Natural killer cell (primary cell): Measurements from ENCODE around the gene KRTAP2-1. TPM values are rescaled to one million over a fixed set of nuclear protein-coding genes. Genes with fewer than 3 reads are reported as not detected.
"Not testable (repeated sequence)": the region's sequence is repeated elsewhere in the genome, so short reads cannot be mapped to it uniquely, and the experiment has no call there.

Experiments
- ATAC-seq, 3 donors: fragments of 150-1000 bp in 2 of 3; fragments of 200-7000 bp in 1 of 3; cut with Tn5 transposase; 1 replicate in 1 of 3; 2 replicates in 2 of 3; pipeline ENCODE4 v1.10.0; 2021; ENCODE audit warnings: mild to moderate bottlenecking in 2 of 3, moderate library complexity in 2 of 3
- DNase-seq, 2 donors: peaks; one replicate each; pipeline versions ENCODE4 v3.0.0 to v3.0.0-alpha.2; 2013 to 2021; ENCODE audit warnings: mixed read lengths in 1 of 2
- H3K27ac ChIP-seq: one replicate; pipeline ENCODE4 v1.5.1; 2013; ENCODE audit warnings: mild to moderate bottlenecking, low read length
- H3K27me3 ChIP-seq: one replicate; pipeline ENCODE4 v1.6.1; 2013; ENCODE audit warnings: low read length; ENCODE audit not compliant: control insufficient read depth, insufficient read depth
- H3K36me3 ChIP-seq: one replicate; pipeline ENCODE4 v1.6.1; 2013; ENCODE audit warnings: low read length; ENCODE audit not compliant: control insufficient read depth, insufficient read depth
- H3K4me1 ChIP-seq: one replicate; pipeline ENCODE4 v1.6.1; 2013; ENCODE audit warnings: low read length; ENCODE audit not compliant: control insufficient read depth, insufficient read depth
- H3K4me3 ChIP-seq: one replicate; pipeline ENCODE4 v1.5.1; 2013; ENCODE audit warnings: low read length
- H3K9me3 ChIP-seq: one replicate; pipeline ENCODE4 v1.6.1; 2013; ENCODE audit warnings: low read length; ENCODE audit not compliant: control insufficient read depth, insufficient read depth
- H3K27ac Mint-ChIP-seq, 2 donors: one replicate each; pipeline ENCODE4 v1.8.0; 2022; ENCODE audit warnings: mild to moderate bottlenecking in 2 of 2, mixed read lengths in 2 of 2, moderate library complexity in 1 of 2
- H3K27me3 Mint-ChIP-seq, 2 donors: one replicate each; pipeline ENCODE4 v1.8.0; 2022; ENCODE audit warnings: low read depth in 2 of 2, mixed read lengths in 2 of 2
- H3K36me3 Mint-ChIP-seq: one replicate; pipeline ENCODE4 v1.8.0; 2022; ENCODE audit warnings: mixed read lengths
- H3K4me1 Mint-ChIP-seq, 2 donors: one replicate each; pipeline ENCODE4 v1.8.0; 2022; ENCODE audit warnings: mixed read lengths in 2 of 2
- H3K4me3 Mint-ChIP-seq: one replicate; pipeline ENCODE4 v1.8.0; 2022; ENCODE audit warnings: mild to moderate bottlenecking, moderate library complexity, mixed read lengths
- H3K9me3 Mint-ChIP-seq, 2 donors: one replicate each; pipeline ENCODE4 v1.8.0; 2022; ENCODE audit warnings: mixed read lengths in 2 of 2
- CTCF ChIP-seq: fragments of 200-600 bp; IDR thresholded peaks from one replicate; pipeline ENCODE4 v1.8.0; 2022; ENCODE audit warnings: antibody characterized with exemption
- WGBS: methylation state at CpG from one replicate; pipeline ENCODE4 v1.1.7; 2013; ENCODE audit warnings: missing lambda C conversion rate; ENCODE audit not compliant: insufficient coverage; 5-methylcytosine and 5-hydroxymethylcytosine counted together
- intact Hi-C: fragments of 100-400 bp; cut with micrococcal nuclease; formaldehyde crosslinking; loops from one replicate; pipeline ENCODE4 v1.14.2; 2022
- total RNA-seq, 4 donors: library from RNA; stranded (reverse); fragments of 120-200 nt in 1 of 4; gene quantifications; one replicate each; pipeline versions ENCODE4 v1.2.3 to v1.2.4, GENCODE V29; 2013 to 2022

The KRTAP2-1 gene
- total RNA-seq, 3 donors from 2014 or later (not counting 1 experiment from before 2014, with no cell fraction given): not detected

- H3K4me3 ChIP-seq: no peak overlapping the region
- H3K27me3 Mint-ChIP-seq: peaks cover 19 to 34% of the 10 kb centered on the region in 2 donors
- no peak overlapping the region for H3K27ac Mint-ChIP-seq
Observed at GRCh38 chr17:41042953-41043352, 4.2 kb downstream of the KRTAP2-1 start.

GRCh38 chr17:41040783-41041571 lies 6.1 kb downstream of the KRTAP2-1 start, which contains the start of gene KRTAP1-1:
KRTAP1-1 (minus strand) TSS chr17:41041450; CDS start chr17:41041397, 53 bp downstream.
- H3K27ac Mint-ChIP-seq, DNase-seq, H3K4me3 ChIP-seq, H3K27ac ChIP-seq, H3K4me1 Mint-ChIP-seq, ATAC-seq, H3K9me3 ChIP-seq, H3K27me3 ChIP-seq, H3K36me3 ChIP-seq, H3K4me1 ChIP-seq, H3K4me3 Mint-ChIP-seq, H3K9me3 Mint-ChIP-seq, H3K36me3 Mint-ChIP-seq, intact Hi-C loops: not testable (repeated sequence)
- peaks cover 11 to 34% of the 10 kb centered on the region in 2 donors for H3K27me3 Mint-ChIP-seq
- WGBS: 82% methylated on average over 14 of the region's 14 CpGs

More at GRCh38 chr17:41042953-41043352, 4.2 kb downstream of the KRTAP2-1 start:
- ATAC-seq: no peak
- no peak for DNase-seq
- Histone ChIP-seq H3K36me3 (no peaks in the 10 kb centered on the region), H3K9me3 (no peaks in the 10 kb centered on the region), H3K4me1 (no peaks in the 10 kb centered on the region), H3K27me3 (peaks cover 4% of the 10 kb centered on the region), H3K27ac (no peak overlapping the region)
- TF ChIP-seq CTCF: no peak
- Mint-ChIP-seq H3K4me3 (no peak overlapping the region), H3K36me3 (no peaks in the 10 kb centered on the region), H3K4me1 (no peaks in the 10 kb centered on the region), H3K9me3 (no peaks in the 10 kb centered on the region)
- WGBS: no CpG with 5 or more reads among the region's 1 CpG
- intact Hi-C loops: no loop called here

- H3K4me3 Mint-ChIP-seq: no peak overlapping the region
- peaks cover 8% of the 10 kb centered on the region for H3K27me3 ChIP-seq
- H3K9me3 ChIP-seq: no peaks in the 10 kb centered on the region
- ATAC-seq (no peak), DNase-seq (no peak)
- 88% methylated on average over 2 of the region's 2 CpGs for WGBS
- H3K27ac ChIP-seq: no peak overlapping the region
- H3K9me3 Mint-ChIP-seq: no peaks in the 10 kb centered on the region
- H3K27ac Mint-ChIP-seq: no peak overlapping the region
- H3K36me3 ChIP-seq: no peaks in the 10 kb centered on the region
- no peaks in the 10 kb centered on the region for H3K4me1 ChIP-seq
- no peak overlapping the region for H3K4me3 ChIP-seq
- H3K4me1 Mint-ChIP-seq: no peaks in the 10 kb centered on the region
- intact Hi-C loops: no loop called here
- no peaks in the 10 kb centered on the region for H3K36me3 Mint-ChIP-seq
- H3K27me3 Mint-ChIP-seq: peaks cover 9 to 36% of the 10 kb centered on the region in 2 donors
- TF ChIP-seq CTCF: no peak
Observed at GRCh38 chr17:41037853-41038350, 9.2 kb downstream of the KRTAP2-1 start.

GRCh38 chr17:41034346-41034935 lies 12.7 kb downstream of the KRTAP2-1 start, which contains the start of gene KRTAP1-3:
KRTAP1-3 (minus strand) TSS chr17:41034874; CDS start chr17:41034821, 53 bp downstream.
- DNase-seq, H3K27ac ChIP-seq, H3K27ac Mint-ChIP-seq, H3K4me1 ChIP-seq, H3K9me3 ChIP-seq, H3K9me3 Mint-ChIP-seq, intact Hi-C loops, H3K4me1 Mint-ChIP-seq, H3K4me3 Mint-ChIP-seq, H3K4me3 ChIP-seq, H3K36me3 Mint-ChIP-seq, H3K36me3 ChIP-seq, H3K27me3 ChIP-seq, ATAC-seq: not testable (repeated sequence)
- H3K27me3 Mint-ChIP-seq: peaks cover 13 to 36% of the 10 kb centered on the region in 2 donors
- WGBS: 87% methylated on average over 9 of the region's 10 CpGs
